GM12873 (cell line): Measurements from ENCODE around the gene IL1RAPL2.

Experiments
- TF ChIP-seq, protein P1 (sequence below): IDR thresholded peaks from 2 replicates; pipeline ENCODE4 v1.5.1; 2012; ENCODE audit warnings: low read depth, mild to moderate bottlenecking, moderate library complexity, low read length, control low read depth; ENCODE audit not compliant: insufficient read depth; ENCODE audit errors: missing control alignments

Gene IL1RAPL2

DNA sequence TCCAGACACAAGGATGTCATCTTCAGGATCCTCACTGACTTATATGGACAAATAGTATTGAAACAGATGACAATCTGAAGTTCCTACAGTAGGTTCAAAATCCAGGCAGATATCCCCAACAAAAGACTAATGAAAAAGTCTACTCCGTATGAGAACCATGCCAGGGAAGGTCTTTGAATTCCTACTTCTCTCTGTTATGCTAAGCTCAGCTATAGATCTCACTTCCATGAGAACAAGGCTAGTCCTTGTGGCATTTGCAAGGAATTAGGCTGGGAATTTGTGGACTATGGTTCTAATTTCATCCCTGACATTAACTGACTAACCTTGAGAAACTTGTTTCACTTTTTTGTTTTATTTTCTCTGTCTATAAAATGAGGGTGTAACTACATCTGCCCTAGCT is 229.8 kb downstream of the IL1RAPL2 start:
- TF ChIP-seq, protein P1, sequence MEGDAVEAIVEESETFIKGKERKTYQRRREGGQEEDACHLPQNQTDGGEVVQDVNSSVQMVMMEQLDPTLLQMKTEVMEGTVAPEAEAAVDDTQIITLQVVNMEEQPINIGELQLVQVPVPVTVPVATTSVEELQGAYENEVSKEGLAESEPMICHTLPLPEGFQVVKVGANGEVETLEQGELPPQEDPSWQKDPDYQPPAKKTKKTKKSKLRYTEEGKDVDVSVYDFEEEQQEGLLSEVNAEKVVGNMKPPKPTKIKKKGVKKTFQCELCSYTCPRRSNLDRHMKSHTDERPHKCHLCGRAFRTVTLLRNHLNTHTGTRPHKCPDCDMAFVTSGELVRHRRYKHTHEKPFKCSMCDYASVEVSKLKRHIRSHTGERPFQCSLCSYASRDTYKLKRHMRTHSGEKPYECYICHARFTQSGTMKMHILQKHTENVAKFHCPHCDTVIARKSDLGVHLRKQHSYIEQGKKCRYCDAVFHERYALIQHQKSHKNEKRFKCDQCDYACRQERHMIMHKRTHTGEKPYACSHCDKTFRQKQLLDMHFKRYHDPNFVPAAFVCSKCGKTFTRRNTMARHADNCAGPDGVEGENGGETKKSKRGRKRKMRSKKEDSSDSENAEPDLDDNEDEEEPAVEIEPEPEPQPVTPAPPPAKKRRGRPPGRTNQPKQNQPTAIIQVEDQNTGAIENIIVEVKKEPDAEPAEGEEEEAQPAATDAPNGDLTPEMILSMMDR = no peak

DNA sequence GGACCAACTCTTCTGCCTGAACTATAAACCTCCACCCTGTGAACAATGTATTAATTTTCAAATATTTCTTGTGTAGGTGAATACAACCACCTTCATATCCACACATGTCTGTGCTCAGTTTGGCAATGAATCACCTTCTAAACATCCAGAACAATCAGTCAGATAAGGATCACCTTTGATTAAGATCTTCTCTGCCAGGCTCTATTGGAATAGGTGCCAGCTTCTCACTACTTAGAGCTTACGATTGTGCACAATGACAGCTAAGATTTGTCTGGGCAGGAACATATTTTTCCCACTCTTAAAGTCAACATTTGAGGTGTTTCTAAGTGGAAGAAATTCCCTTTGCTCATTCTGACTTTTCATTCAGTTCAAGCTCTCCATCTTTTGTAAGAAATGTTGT is 237.2 kb downstream of the IL1RAPL2 start:
- TF ChIP-seq, protein P1 = no peak

DNA sequence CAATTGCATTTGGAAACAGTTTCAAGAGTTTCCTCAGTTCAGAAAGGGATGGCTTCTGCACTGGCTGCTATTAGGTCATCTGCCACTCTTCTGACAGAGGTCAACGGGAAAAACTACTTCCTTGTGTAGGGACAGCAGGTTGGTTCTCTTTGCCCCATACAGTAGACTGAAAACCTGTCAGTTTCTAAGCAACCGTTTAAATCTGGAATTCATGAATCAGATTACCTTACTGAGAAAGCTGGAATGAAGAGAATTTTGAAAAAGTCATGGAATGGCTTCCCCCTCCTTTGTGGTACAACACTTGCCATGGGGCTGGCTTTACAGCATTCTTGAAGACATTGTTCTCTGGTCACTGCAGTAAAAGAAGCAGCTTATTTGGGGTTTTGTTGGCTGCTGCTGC is 240.3 kb downstream of the IL1RAPL2 start:
- TF ChIP-seq, protein P1 = no peak

DNA sequence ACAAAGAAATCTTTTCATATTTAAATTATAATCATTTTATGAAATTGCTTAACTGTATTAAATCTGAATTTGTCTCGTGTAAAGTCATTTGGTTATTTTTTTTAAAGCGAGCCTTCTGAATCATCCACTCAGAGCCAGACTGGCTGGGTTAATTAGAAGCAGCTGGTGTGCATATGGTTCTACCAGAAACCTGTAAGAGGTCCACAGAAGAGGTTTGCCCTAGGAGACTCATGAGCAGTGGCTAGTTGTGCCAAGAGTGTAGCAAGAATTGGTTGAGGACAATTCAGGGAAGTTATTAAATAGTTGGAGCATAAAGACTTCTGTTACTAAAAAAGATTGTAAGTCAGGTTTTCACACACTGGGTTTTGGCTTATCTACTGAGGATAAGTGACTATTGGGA is 267.4 kb downstream of the IL1RAPL2 start:
- TF ChIP-seq, protein P1 = no peak

DNA sequence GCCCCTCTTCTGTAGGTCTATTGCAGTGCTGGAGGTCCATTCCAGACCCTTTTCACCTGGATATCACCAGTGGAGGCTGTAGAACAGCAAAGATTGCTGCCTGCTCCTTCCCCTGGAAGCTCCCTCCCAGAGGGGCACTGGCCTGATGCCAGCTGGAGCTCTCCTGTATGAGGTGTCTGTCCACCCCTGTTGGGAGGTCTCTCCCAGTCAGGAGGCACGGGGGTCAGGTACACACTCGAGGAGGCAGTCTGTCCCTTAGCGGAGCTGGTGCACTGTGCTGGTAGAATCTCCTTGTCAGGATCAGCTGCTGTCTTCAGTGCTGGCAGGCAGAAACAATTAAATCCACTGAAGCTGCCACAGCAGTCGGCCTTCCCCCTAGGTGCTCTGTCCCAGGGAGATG is 276.6 kb downstream of the IL1RAPL2 start:
- TF ChIP-seq, protein P1 = no peak

DNA sequence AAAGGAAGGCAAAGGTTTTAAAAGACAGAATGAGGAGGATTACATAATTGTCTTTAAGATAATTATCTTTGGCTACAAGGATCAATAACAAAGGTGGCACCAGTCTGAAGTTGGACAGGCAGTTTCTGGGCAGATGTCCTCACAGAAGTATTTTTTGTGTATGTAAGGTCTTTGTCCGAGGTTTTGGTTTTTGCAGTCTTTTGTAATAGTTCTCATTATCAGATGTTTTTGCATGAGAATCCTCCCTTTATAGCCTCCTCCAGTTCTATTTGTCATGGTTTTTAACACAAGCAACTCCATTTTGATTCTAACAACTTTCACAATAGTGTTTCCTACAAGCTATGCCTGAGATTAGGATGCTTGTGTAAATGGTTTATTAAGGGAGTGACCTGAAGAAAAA is 286.2 kb downstream of the IL1RAPL2 start:
- TF ChIP-seq, protein P1 = no peak

DNA sequence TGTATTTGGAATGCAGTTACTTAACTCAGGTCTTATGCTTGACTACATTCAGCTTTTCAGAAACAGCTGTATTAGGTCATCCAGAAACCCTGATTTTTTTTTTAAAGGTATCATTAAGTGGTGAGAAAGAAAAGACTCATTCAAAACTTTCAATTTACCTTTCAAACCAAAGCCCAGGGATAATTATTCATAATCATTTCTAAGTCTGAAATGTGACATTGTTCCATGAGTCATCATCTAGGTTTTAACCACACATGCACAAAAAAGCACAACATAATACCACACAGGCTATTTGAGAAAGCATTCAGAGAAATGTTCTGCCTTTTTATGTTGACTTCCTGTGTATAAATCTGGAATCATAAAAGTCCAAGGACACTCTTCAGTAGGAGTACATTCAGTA is 288.2 kb downstream of the IL1RAPL2 start:
- TF ChIP-seq, protein P1 = no peak
